Hippocampal formation (tissue), 2 donors: ENCODE results near the gene CPT1A.

Experiments used
- DNase-seq, 2 donors: peaks; one replicate each; lab custom pipeline; 2025; lab: John Stamatoyannopoulos, UW

CPT1A gene

GRCh38 chr11:68798221-68798813 lies 43.4 kb downstream of the CPT1A start:
- DNase-seq, result no peak

- peak in 1 of 2 donors; percentile 7 for DNase-seq
Measured at GRCh38 chr11:68796801-68797200, 44.9 kb downstream of the CPT1A start.

GRCh38 chr11:68792400-68792966 lies 49.2 kb downstream of the CPT1A start:
- DNase-seq, result no peak

- DNase-seq, result no peak
Measured at GRCh38 chr11:68784653-68785052, 57.1 kb downstream of the CPT1A start.

- DNase-seq, result no peak
Measured at GRCh38 chr11:68783216-68783821, 58.4 kb downstream of the CPT1A start.

GRCh38 chr11:68782711-68783110 lies 59.0 kb downstream of the CPT1A start:
- no peak for DNase-seq

- no peak for DNase-seq
Measured at GRCh38 chr11:68780829-68781228, 60.9 kb downstream of the CPT1A start.

- DNase-seq, result no peak
Measured at GRCh38 chr11:68778205-68778604, 63.5 kb downstream of the CPT1A start.

- DNase-seq, result no peak
Measured at GRCh38 chr11:68776442-68777235, 65.1 kb downstream of the CPT1A start.

- no peak for DNase-seq
Measured at GRCh38 chr11:68775951-68776388, 65.7 kb downstream of the CPT1A start.

- DNase-seq, result no peak
Measured at GRCh38 chr11:68774194-68774585, 67.5 kb downstream of the CPT1A start.

- no peak for DNase-seq
Measured at GRCh38 chr11:68773521-68774193, 68.1 kb downstream of the CPT1A start.

- DNase-seq, result no peak
Measured at GRCh38 chr11:68772936-68773335, 68.8 kb downstream of the CPT1A start.

- DNase-seq, result no peak
Measured at GRCh38 chr11:68770781-68771180, 70.9 kb downstream of the CPT1A start.

- DNase-seq, result no peak
Measured at GRCh38 chr11:68767672-68768071, 74.0 kb downstream of the CPT1A start.

- DNase-seq, result no peak
Measured at GRCh38 chr11:68766786-68767185, 74.9 kb downstream of the CPT1A start.

- DNase-seq, result no peak
Measured at GRCh38 chr11:68764746-68765145, 77.0 kb downstream of the CPT1A start.

GRCh38 chr11:68763926-68764657 lies 77.6 kb downstream of the CPT1A start:
- DNase-seq, result no peak

- DNase-seq, result no peak
Measured at GRCh38 chr11:68763181-68763721, 78.5 kb downstream of the CPT1A start.

GRCh38 chr11:68762481-68762880 lies 79.2 kb downstream of the CPT1A start:
- no peak for DNase-seq

GRCh38 chr11:68761801-68762200 lies 79.9 kb downstream of the CPT1A start:
- no peak for DNase-seq
